ENCODE results near the gene RAB25.
"Not testable (repeated sequence)": the region's sequence is repeated elsewhere in the genome, so short reads cannot be mapped to it uniquely, and the experiment has no call there.

Gene RAB25

DNA sequence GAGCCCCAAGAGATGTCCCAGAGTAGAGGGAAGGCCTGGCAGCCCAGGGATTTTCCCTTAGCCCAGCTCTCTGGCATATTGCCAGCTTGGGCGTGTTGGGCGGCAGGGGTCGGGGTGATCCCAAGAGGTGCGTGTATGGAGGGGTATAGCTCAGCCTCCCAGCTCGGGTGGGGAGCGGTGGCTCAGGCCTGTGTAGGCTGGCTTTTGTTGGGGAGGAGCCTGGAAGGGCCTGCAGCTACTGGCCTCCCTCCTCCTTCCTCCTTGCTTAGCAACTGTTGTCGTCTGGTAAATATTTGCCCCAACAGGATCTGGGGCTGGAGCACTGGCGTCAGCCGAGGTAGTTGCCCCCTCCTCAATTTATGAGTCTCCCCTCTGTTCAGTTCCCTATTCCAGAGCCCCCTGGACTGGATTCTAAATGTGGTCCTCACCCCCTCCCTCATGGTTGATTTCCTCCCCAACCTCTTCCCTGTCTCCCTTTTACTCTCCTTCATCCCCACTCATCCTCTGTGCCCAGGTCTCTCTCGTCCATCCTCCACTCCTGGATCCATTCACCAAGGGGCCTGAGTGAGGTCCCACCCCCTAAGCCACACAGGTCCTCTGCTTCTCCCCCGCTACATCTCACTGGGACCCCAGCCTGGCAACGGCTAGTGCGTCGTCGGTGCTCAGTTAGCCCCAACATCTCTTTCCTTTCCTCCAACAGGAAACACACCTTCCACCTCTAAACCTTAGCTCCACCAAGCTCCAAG lies 43.3 kb downstream of the RAB25 start:
- peak; percentile 69 for DNase-seq

- DNase-seq: no peak
Measured at GRCh38 chr1:156104861-156105832, 44.2 kb downstream of the RAB25 start.

GRCh38 chr1:156106624-156107488 lies 45.9 kb downstream of the RAB25 start:
- DNase-seq: no peak

DNA sequence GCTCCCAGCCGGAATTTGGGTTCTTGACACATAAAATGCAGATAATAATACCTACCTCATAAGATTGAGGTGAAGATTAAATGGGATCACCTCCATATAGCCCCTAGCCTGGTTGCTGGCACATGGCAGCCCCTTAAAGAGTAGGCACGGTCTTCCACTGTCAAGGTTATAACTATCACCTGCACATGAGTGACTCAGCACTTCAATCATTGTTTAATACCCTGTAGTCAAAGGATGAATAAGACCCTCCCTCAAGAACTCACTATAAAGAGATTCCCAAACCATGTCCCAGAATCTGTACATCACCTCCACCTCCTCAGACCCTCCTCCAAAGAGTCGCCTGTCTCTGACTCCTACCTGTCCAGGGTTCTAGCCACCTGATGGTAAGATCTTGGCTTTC lies 47.1 kb downstream of the RAB25 start:
- DNase-seq: no peak

- no peak for DNase-seq
Measured at GRCh38 chr1:156108664-156109241, 47.8 kb downstream of the RAB25 start.

DNA sequence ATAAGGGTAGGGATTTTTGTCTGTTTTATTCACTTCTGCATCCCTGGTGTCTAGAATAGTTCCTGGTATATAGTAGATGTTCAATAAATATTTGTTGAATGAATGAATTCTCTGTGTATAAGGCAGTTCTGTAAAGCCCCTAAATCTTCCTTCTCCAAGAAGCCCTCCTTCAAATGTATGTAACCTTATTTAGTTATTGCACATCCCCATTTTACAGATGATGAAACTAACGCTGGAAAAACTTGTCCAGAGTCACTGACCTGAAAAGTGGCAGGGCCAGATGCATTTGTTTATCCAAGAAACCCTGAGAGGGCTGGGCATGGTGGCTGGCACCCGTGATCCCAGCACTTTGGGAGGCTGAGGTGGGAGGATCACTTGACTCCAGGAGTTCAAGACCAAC lies 49.3 kb downstream of the RAB25 start:
- DNase-seq: no peak

DNA sequence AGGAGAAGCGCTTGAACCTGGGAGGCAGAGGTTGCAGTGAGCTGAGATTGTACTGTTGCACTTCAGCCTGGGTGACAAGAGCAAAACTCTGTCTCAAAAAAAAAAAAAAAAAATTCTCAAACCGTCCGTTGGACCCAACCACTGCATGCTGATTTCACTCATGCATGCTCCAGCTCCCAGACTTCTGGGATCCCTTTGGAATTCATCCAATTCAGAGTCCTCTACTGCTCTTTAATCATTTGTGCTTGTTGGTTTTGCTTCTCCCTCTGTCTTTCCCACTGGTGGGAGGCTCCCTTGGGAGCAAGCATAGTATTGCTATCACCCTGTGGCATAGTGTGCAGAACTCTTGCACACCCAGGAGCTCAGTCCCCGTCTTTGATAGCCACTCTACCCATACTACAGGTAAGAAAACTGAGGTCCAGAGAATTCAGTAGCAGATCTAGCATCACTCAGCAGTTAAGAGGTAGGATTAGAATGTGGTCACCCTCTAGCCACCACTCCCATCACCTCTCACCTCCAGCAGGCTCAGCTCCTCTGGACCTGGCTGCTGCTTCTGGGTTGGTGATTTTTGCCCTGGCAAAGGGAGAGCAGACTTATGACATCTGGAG lies 50.5 kb downstream of the RAB25 start:
- no peak for DNase-seq

GRCh38 chr1:156112276-156113137 lies 51.5 kb downstream of the RAB25 start:
- no peak for DNase-seq

DNA sequence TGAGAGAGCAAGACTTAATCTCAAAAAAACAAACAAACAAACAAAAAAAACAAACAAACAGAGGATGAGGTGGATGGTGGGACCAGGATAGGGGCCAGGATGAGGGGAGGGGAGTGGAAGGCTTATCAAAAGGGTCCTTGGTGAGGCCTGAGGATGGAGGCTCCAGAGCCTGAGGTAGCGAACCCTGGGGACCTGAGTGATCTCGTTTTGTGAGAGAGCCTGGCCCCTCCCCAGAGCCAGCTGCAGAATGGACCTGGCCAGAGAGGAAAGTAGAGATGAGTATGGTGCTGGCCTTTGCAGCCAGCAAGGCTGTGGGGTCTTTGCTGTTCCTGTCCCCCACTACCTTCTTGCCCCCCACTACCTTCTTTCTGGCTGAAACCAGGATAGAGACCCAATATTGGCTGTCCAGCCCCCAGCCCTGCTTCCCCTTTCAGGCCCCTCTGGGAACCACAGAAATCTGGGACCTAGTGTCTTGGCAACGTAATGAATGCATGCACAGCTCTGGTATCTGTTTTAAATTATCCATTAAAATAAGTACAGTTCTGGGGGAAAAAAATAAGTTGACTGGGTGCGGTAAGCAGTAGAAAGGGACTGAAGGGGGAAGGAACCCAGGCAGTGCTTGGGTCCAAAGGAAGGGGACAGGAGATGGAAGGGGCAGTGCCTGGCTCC lies 52.5 kb downstream of the RAB25 start:
- no peak for DNase-seq

DNA sequence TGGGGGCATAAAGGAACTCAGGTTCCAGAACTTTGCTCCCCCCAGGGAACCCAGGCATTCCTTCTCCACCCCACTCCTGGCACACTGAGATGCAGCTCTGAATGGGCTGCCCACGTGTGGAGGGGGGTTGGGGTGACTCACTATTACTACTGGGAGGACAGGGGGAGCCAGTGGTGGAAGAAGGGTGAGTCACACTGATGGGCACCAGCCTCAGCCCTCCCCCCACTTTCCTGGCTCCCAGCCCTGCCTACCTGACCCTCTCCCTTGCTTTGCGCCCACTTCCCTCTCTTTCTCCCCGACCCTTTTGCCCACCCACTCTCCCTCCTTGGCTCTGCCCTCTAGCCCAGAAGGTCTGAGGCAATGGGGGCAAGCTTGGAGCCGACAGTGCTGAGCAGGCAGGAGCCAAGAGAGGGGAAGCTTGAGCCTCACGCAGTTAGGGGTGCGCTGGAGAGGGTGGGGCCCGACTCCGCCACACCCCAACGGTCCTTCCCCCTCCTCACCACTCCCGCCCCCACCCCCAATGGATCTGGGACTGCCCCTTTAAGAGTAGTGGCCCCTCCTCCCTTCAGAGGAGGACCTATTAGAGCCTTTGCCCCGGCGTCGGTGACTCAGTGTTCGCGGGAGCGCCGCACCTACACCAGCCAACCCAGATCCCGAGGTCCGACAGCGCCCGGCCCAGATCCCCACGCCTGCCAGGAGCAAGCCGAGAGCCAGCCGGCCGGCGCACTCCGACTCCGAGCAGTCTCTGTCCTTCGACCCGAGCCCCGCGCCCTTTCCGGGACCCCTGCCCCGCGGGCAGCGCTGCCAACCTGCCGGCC lies 53.4 kb downstream of the RAB25 start, which contains the start of gene LMNA:
TSS of gene LMNA (plus strand) at position 611 of the 818 bp plus-strand sequence. CDS start 208 bp downstream, outside the sequence.
- DNase-seq: peak; percentile 92

GRCh38 chr1:156114919-156115513 lies 54.1 kb downstream of the RAB25 start:
- DNase-seq: no peak

GRCh38 chr1:156115514-156116374 lies 54.8 kb downstream of the RAB25 start:
- no peak for DNase-seq

DNA sequence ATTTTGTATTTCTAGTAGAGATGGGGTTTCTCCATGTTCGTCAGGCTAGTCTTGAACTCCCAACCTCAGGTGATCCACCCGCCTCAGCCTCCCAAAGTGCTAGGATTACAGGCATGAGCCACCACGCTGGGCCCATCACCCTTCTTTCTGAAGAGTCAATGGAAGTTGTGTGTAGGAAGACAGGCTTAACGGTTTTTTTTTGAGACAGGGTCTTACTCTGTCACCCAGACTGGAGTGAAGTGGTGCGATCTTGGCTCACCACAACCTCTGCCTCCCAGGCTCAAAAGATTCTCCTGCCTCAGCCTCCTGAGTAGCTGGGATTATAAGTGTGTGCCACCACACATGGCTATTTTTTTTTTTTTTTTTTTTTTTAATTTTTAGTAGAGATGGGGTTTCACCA lies 55.8 kb downstream of the RAB25 start:
- not testable (repeated sequence) for DNase-seq

DNA sequence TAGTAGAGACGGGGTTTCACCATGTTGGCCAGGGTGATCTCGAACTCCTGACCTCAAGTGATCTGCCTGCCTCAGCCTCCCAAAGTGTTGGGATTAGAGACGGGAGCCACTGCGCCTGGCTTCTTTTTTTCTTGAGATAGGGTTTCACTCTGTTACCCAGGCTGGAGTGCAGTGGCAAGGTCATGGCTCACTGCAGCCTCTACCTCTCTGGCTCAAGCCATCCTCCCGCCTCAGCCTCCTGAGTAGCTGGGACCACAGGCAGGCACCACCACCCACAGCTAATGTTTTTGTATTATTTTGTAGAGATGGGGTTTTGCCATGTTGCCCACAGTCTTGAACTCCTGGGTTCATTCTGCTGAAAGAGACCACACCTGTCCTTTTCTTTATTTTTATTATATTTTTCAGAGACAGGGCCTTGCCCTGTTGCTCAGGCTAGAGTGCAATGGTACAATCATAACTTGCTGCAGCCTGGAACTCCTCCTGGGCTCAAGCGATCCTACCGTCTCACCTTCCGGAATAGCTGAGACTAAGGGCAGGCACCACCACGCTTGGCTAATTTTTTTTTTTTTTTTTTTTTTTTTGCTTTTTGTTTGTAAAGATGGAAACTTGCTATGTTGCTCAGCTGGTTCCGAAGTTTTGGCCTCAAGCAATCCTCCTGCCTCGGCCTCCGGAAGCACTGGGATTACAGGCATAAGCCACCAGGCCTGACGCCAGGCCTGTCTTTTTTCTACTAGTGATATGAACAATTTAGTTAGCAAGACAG lies 56.6 kb downstream of the RAB25 start:
- DNase-seq: no peak

DNA sequence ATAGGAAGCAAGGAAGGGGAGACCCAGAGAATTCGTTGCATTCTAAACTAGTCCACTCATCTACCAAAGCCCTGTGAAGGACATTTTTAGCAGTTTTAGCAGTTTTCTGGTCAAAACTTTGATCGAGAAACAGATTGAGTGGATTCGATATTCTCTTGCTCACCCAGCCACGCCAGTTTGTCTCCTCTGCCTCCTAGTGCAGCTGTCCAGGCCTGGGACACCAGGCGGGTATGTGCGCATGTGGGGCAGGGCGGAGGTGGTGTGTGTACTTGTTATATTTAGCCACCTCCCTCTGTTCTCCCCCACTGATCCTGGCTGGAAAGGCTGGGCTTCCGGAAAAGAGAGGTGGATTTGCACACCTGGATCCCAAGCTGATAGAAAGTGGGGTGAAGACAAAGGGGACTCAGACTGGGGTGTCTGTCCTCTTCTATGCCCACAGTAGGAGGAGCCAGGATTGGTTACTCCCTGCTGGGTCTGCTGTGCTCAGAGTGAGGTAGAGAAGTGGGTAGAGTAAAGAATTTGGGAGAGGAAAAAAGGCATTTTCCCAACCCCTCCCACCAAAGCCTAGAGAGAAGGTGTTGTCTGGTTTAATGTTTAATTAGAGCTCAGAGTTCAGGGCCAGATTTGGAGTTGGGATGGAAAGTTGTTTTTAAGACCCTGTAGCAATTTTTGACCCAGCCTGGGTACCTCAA lies 57.4 kb downstream of the RAB25 start:
- no peak for DNase-seq

DNA sequence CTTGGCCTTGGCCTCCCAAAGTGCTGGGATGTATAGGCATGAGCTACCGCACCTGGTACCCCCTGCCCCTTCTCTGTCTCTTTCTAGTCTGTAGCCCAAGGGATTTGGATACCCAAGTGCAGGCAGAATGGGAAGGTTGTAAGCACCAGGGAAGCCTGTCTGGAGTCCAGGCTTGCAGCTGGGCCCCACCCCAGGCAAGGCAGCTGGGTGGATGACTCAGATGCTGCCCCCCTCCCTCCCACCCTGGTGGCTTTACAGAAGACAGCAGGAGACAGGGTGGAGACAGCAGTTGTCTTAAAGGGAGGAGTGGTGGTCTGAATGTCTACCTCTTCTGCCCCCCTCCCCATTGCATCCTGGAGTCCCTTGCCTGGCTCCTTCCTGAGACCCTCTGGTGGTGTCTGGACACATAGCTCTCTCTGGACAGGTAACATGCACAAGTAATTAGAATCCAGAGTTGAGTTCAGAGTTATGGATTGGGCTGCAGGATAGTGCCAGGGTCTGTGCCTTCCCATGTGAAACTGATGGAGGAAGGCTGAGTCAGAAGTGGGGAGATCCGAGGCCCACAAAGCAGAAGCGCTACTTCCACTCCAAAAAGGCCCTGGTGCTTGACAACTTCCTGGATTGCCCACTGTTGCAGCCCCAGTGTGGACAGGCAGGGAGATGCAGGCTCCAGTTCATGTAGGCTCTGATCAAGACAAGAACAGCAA lies 58.7 kb downstream of the RAB25 start:
- DNase-seq: peak; percentile 48

Data from activated CD4-positive, alpha-beta T cell treated with anti-CD3 and anti-CD28 coated beads, Interleukin-2, amount 50 U/mL, for 16 hours (primary cell).